ENCODE measurements around the gene NPR1.

Gene NPR1

GRCh38 chr1:153717330-153717729, 38.8 kb downstream of the NPR1 start:
- TF ChIP-seq GATA3 (IDR thresholded peaks at IDR 0.05; ENCODE audit: low read depth, low read length), result no peak
- TF ChIP-seq GATA2 (IDR thresholded peaks at IDR 0.05; ENCODE audit: low read depth, low read length), result no peak

GRCh38 chr1:153723687-153724086, 45.2 kb downstream of the NPR1 start:
- no peak for TF ChIP-seq GATA3 (IDR thresholded peaks at IDR 0.05; ENCODE audit: low read depth, low read length)
- TF ChIP-seq GATA2 (IDR thresholded peaks at IDR 0.05; ENCODE audit: low read depth, low read length), result no peak

GRCh38 chr1:153727463-153728304, 49.2 kb downstream of the NPR1 start, which contains the start of gene INTS3:
TSS of gene INTS3 (plus strand) at chr1:153728050. CDS start at chr1:153728635, 585 bp downstream.
- TF ChIP-seq GATA3 (IDR thresholded peaks at IDR 0.05; ENCODE audit: low read depth, low read length) (no peak), GATA2 (IDR thresholded peaks at IDR 0.05; ENCODE audit: low read depth, low read length) (no peak)

- TF ChIP-seq GATA2 (IDR thresholded peaks at IDR 0.05; ENCODE audit: low read depth, low read length) (no peak), GATA3 (IDR thresholded peaks at IDR 0.05; ENCODE audit: low read depth, low read length) (no peak)
Measured at GRCh38 chr1:153728305-153729066, 50.0 kb downstream of the NPR1 start.

- TF ChIP-seq GATA2 (IDR thresholded peaks at IDR 0.05; ENCODE audit: low read depth, low read length), result no peak
- no peak for TF ChIP-seq GATA3 (IDR thresholded peaks at IDR 0.05; ENCODE audit: low read depth, low read length)
Measured at GRCh38 chr1:153730468-153730988, 52.0 kb downstream of the NPR1 start.

- TF ChIP-seq GATA2 (IDR thresholded peaks at IDR 0.05; ENCODE audit: low read depth, low read length) (no peak), GATA3 (IDR thresholded peaks at IDR 0.05; ENCODE audit: low read depth, low read length) (no peak)
Measured at GRCh38 chr1:153733970-153734369, 55.5 kb downstream of the NPR1 start.

GRCh38 chr1:153734396-153735089, 56.1 kb downstream of the NPR1 start:
- TF ChIP-seq GATA3 (IDR thresholded peaks at IDR 0.05; ENCODE audit: low read depth, low read length) (no peak), GATA2 (IDR thresholded peaks at IDR 0.05; ENCODE audit: low read depth, low read length) (no peak)

GRCh38 chr1:153735090-153735420, 56.6 kb downstream of the NPR1 start:
- TF ChIP-seq GATA2 (IDR thresholded peaks at IDR 0.05; ENCODE audit: low read depth, low read length) (no peak), GATA3 (IDR thresholded peaks at IDR 0.05; ENCODE audit: low read depth, low read length) (no peak)

GRCh38 chr1:153741986-153742385, 63.5 kb downstream of the NPR1 start:
- TF ChIP-seq GATA3 (IDR thresholded peaks at IDR 0.05; ENCODE audit: low read depth, low read length), result no peak
- no peak for TF ChIP-seq GATA2 (IDR thresholded peaks at IDR 0.05; ENCODE audit: low read depth, low read length)

GRCh38 chr1:153742411-153743142, 64.1 kb downstream of the NPR1 start:
- no peak for TF ChIP-seq GATA2 (IDR thresholded peaks at IDR 0.05; ENCODE audit: low read depth, low read length)
- no peak for TF ChIP-seq GATA3 (IDR thresholded peaks at IDR 0.05; ENCODE audit: low read depth, low read length)

Data from SH-SY5Y (cell line).